MG63 (cell line): ENCODE data around the gene CAPN13. TPM values are rescaled to one million over a fixed set of nuclear protein-coding genes. Genes with fewer than 3 reads are reported as not detected.

Experiments
- DNase-seq: peaks from one replicate; pipeline ENCODE4 v3.0.0-alpha.2; 2020
- H3K27me3 ChIP-seq: fragments of 250-450 bp; sonication (Bioruptor Pico); 2 replicates; pipeline ENCODE4 v1.5.1; 2020; ENCODE audit warnings: mild to moderate bottlenecking, moderate library complexity
- H3K36me3 ChIP-seq: fragments of 250-450 bp; sonication (Bioruptor Pico); 2 replicates; pipeline ENCODE4 v1.5.1; 2020; ENCODE audit warnings: mild to moderate bottlenecking, moderate library complexity
- H3K4me3 ChIP-seq: fragments of 250-450 bp; sonication (Bioruptor Pico); 2 replicates; pipeline ENCODE4 v1.5.1; 2020; ENCODE audit warnings: mild to moderate bottlenecking, moderate library complexity
- H3K9me3 ChIP-seq: fragments of 250-450 bp; sonication (Bioruptor Pico); 2 replicates; pipeline ENCODE4 v1.5.1; 2020; ENCODE audit warnings: mild to moderate bottlenecking, moderate library complexity
- total RNA-seq: library from RNA; depleted of rRNA; stranded (reverse); fragments of >200 nt; shearing (Covaris generic); gene quantifications from 2 replicates; pipeline ENCODE4 v1.2.3, GENCODE V29; 2014; ENCODE audit warnings: low replicate concordance

CAPN13 gene
- total RNA-seq, 1 experiment from 2014 or later: not detected

- H3K36me3 ChIP-seq: no peaks in the 10 kb centered on the region
- no peaks in the 10 kb centered on the region for H3K9me3 ChIP-seq
- peaks cover 8% of the 10 kb centered on the region; the same call in 1 of the 2 replicates for H3K27me3 ChIP-seq
- no peak for DNase-seq
- no peak overlapping the region for H3K4me3 ChIP-seq
Observed at GRCh38 chr2:30772021-30772705, 35.1 kb downstream of the CAPN13 start.

GRCh38 chr2:30770816-30771576 lies 36.2 kb downstream of the CAPN13 start:
- H3K36me3 ChIP-seq: no peaks in the 10 kb centered on the region
- peaks cover 8% of the 10 kb centered on the region; the same call in 1 of the 2 replicates for H3K27me3 ChIP-seq
- H3K9me3 ChIP-seq: no peaks in the 10 kb centered on the region
- no peak for DNase-seq
- H3K4me3 ChIP-seq: no peak overlapping the region

GRCh38 chr2:30769891-30770462 lies 37.3 kb downstream of the CAPN13 start:
- H3K27me3 ChIP-seq: peaks cover 3% of the 10 kb centered on the region; the same call in 1 of the 2 replicates

GRCh38 chr2:30769481-30769780 lies 37.8 kb downstream of the CAPN13 start:
- Histone ChIP-seq H3K4me3 (no peak overlapping the region), H3K36me3 (no peaks in the 10 kb centered on the region), H3K9me3 (no peaks in the 10 kb centered on the region), H3K27me3 (no peaks in the 10 kb centered on the region; the same call in 1 of the 2 replicates)
- DNase-seq: no peak

More at GRCh38 chr2:30769891-30770462, 37.3 kb downstream of the CAPN13 start:
- H3K9me3 ChIP-seq: no peaks in the 10 kb centered on the region
- DNase-seq: no peak
- no peak overlapping the region for H3K4me3 ChIP-seq
- H3K36me3 ChIP-seq: no peaks in the 10 kb centered on the region

GRCh38 chr2:30768708-30769480 lies 38.4 kb downstream of the CAPN13 start:
- H3K9me3 ChIP-seq: no peaks in the 10 kb centered on the region
- no peaks in the 10 kb centered on the region for H3K36me3 ChIP-seq
- no peak overlapping the region for H3K4me3 ChIP-seq
- H3K27me3 ChIP-seq: no peaks in the 10 kb centered on the region; the same call in 1 of the 2 replicates
- no peak for DNase-seq

GRCh38 chr2:30768036-30768686 lies 39.1 kb downstream of the CAPN13 start:
- Histone ChIP-seq H3K4me3 (no peak overlapping the region), H3K9me3 (no peaks in the 10 kb centered on the region), H3K27me3 (no peaks in the 10 kb centered on the region), H3K36me3 (no peaks in the 10 kb centered on the region)
- no peak for DNase-seq

- DNase-seq: no peak
- Histone ChIP-seq H3K27me3 (no peaks in the 10 kb centered on the region), H3K4me3 (no peak overlapping the region), H3K9me3 (no peaks in the 10 kb centered on the region), H3K36me3 (no peaks in the 10 kb centered on the region)
Observed at GRCh38 chr2:30766666-30767065, 40.6 kb downstream of the CAPN13 start.

GRCh38 chr2:30765876-30766470 lies 41.3 kb downstream of the CAPN13 start:
- H3K9me3 ChIP-seq: no peaks in the 10 kb centered on the region
- H3K27me3 ChIP-seq: no peaks in the 10 kb centered on the region
- no peak for DNase-seq

GRCh38 chr2:30765191-30765590 lies 42.1 kb downstream of the CAPN13 start:
- H3K9me3 ChIP-seq: no peaks in the 10 kb centered on the region
- no peak overlapping the region for H3K4me3 ChIP-seq
- H3K27me3 ChIP-seq: no peaks in the 10 kb centered on the region
- H3K36me3 ChIP-seq: no peaks in the 10 kb centered on the region
- no peak for DNase-seq

More at GRCh38 chr2:30765876-30766470, 41.3 kb downstream of the CAPN13 start:
- Histone ChIP-seq H3K36me3 (no peaks in the 10 kb centered on the region), H3K4me3 (no peak overlapping the region)

GRCh38 chr2:30764021-30764800 lies 43.0 kb downstream of the CAPN13 start:
- DNase-seq: no peak
- no peak overlapping the region for H3K4me3 ChIP-seq
- H3K36me3 ChIP-seq: no peaks in the 10 kb centered on the region
- no peaks in the 10 kb centered on the region for H3K9me3 ChIP-seq
- no peaks in the 10 kb centered on the region for H3K27me3 ChIP-seq

- no peak for DNase-seq
- Histone ChIP-seq H3K27me3 (no peaks in the 10 kb centered on the region), H3K9me3 (no peaks in the 10 kb centered on the region), H3K4me3 (no peak overlapping the region), H3K36me3 (no peaks in the 10 kb centered on the region)
Observed at GRCh38 chr2:30763151-30763660, 44.0 kb downstream of the CAPN13 start.

- no peak for DNase-seq
- no peaks in the 10 kb centered on the region for H3K9me3 ChIP-seq
- no peaks in the 10 kb centered on the region for H3K36me3 ChIP-seq
- H3K4me3 ChIP-seq: no peak overlapping the region
- H3K27me3 ChIP-seq: no peaks in the 10 kb centered on the region
Observed at GRCh38 chr2:30761226-30761625, 46.0 kb downstream of the CAPN13 start.

GRCh38 chr2:30759481-30759880 lies 47.8 kb downstream of the CAPN13 start:
- no peaks in the 10 kb centered on the region for H3K27me3 ChIP-seq
- H3K36me3 ChIP-seq: no peaks in the 10 kb centered on the region

GRCh38 chr2:30758191-30758651 lies 49.0 kb downstream of the CAPN13 start:
- no peak overlapping the region for H3K4me3 ChIP-seq
- no peaks in the 10 kb centered on the region for H3K27me3 ChIP-seq
- no peaks in the 10 kb centered on the region for H3K9me3 ChIP-seq
- H3K36me3 ChIP-seq: no peaks in the 10 kb centered on the region
- no peak for DNase-seq

More at GRCh38 chr2:30759481-30759880, 47.8 kb downstream of the CAPN13 start:
- DNase-seq: no peak
- Histone ChIP-seq H3K9me3 (no peaks in the 10 kb centered on the region), H3K4me3 (no peak overlapping the region)

- no peak overlapping the region for H3K4me3 ChIP-seq
- H3K9me3 ChIP-seq: no peaks in the 10 kb centered on the region
- no peaks in the 10 kb centered on the region for H3K36me3 ChIP-seq
- H3K27me3 ChIP-seq: no peaks in the 10 kb centered on the region
- no peak for DNase-seq
Observed at GRCh38 chr2:30757749-30758148, 49.5 kb downstream of the CAPN13 start.
